Activated gamma-delta T cell treated with anti-CD3 and anti-CD28 coated beads, Interleukin-2, amount 50 U/mL, for 16 hours (primary cell): ENCODE results near the gene FRS3.

ENCODE experiments used
- DNase-seq: peaks from one replicate; pipeline ENCODE4 v3.0.0-alpha.2; 2020; ENCODE audit warnings: low read depth

FRS3 gene

GRCh38 chr6:41791305-41791704 lies 11.6 kb upstream of the FRS3 start:
- no peak for DNase-seq

- DNase-seq = no peak
Observed at GRCh38 chr6:41790045-41790444, 10.3 kb upstream of the FRS3 start.

GRCh38 chr6:41789390-41789724 lies 9.7 kb upstream of the FRS3 start:
- no peak for DNase-seq

GRCh38 chr6:41787219-41787917 lies 7.7 kb upstream of the FRS3 start, which contains the start of gene TOMM6:
TSS of gene TOMM6 (plus strand) at chr6:41787694. CDS start at chr6:41787698, 4 bp downstream.
- peak; percentile 90 for DNase-seq

- DNase-seq = peak; percentile 82
Observed at GRCh38 chr6:41786451-41787218, 6.9 kb upstream of the FRS3 start.

- DNase-seq = no peak
Observed at GRCh38 chr6:41785689-41786450, 6.2 kb upstream of the FRS3 start.

- DNase-seq = no peak
Observed at GRCh38 chr6:41785254-41785653, 5.6 kb upstream of the FRS3 start.

- no peak for DNase-seq
Observed at GRCh38 chr6:41784581-41785171, 5.0 kb upstream of the FRS3 start.

- no peak for DNase-seq
Observed at GRCh38 chr6:41783106-41783780, 3.5 kb upstream of the FRS3 start.

GRCh38 chr6:41781366-41781730 lies 1.6 kb upstream of the FRS3 start:
- DNase-seq = no peak

GRCh38 chr6:41780551-41781365 lies 1.1 kb upstream of the FRS3 start, which contains the start of gene PRICKLE4:
TSS of gene PRICKLE4 (plus strand) at chr6:41780782. CDS start at chr6:41783474, 2,692 bp downstream.
- no peak for DNase-seq

GRCh38 chr6:41779336-41779735 lies 364 bp downstream of the FRS3 start:
- DNase-seq = no peak

- DNase-seq = no peak
Observed at GRCh38 chr6:41778895-41779294, 805 bp downstream of the FRS3 start.

GRCh38 chr6:41777551-41778285 lies 2.0 kb downstream of the FRS3 start:
- no peak for DNase-seq

GRCh38 chr6:41775293-41775882 lies 4.3 kb downstream of the FRS3 start:
- no peak for DNase-seq

GRCh38 chr6:41774841-41775240 lies 4.9 kb downstream of the FRS3 start:
- DNase-seq = no peak

- no peak for DNase-seq
Observed at GRCh38 chr6:41771058-41771983, 8.4 kb downstream of the FRS3 start.

- no peak for DNase-seq
Observed at GRCh38 chr6:41770381-41771057, 9.2 kb downstream of the FRS3 start.
